ENCODE measurements around the gene MEG3.

- no peak for TF ChIP-seq POLR2A (IDR thresholded peaks at IDR 0.05)
- TF ChIP-seq, protein P1, sequence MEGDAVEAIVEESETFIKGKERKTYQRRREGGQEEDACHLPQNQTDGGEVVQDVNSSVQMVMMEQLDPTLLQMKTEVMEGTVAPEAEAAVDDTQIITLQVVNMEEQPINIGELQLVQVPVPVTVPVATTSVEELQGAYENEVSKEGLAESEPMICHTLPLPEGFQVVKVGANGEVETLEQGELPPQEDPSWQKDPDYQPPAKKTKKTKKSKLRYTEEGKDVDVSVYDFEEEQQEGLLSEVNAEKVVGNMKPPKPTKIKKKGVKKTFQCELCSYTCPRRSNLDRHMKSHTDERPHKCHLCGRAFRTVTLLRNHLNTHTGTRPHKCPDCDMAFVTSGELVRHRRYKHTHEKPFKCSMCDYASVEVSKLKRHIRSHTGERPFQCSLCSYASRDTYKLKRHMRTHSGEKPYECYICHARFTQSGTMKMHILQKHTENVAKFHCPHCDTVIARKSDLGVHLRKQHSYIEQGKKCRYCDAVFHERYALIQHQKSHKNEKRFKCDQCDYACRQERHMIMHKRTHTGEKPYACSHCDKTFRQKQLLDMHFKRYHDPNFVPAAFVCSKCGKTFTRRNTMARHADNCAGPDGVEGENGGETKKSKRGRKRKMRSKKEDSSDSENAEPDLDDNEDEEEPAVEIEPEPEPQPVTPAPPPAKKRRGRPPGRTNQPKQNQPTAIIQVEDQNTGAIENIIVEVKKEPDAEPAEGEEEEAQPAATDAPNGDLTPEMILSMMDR (IDR thresholded peaks at IDR 0.05) = no peak
These were observed 26.2 kb downstream of the MEG3 start for GRCh38 chr14:100851946-100852620.

Measured in thyroid gland (tissue), 4 donors.